GM13976 (cell line): ENCODE measurements around the gene GCC1.

Source experiments
- DNase-seq: peaks from one replicate; pipeline ENCODE4 v3.0.0; 2012; ENCODE audit warnings: low spot score
- in situ Hi-C: fragments of 300-500 bp; cut with MboI; formaldehyde crosslinking; loops from one replicate; pipeline ENCODE4 v1.12.0; 2022; ENCODE audit warnings: low sequenced_read_pairs, mixed read lengths, inconsistent platforms; ENCODE audit not compliant: unreplicated experiment
- TF ChIP-seq, protein P1 (sequence below): IDR thresholded peaks from 2 replicates; pipeline ENCODE4 v1.5.1; 2012; ENCODE audit warnings: borderline replicate concordance, mild to moderate bottlenecking; ENCODE audit not compliant: insufficient read depth; ENCODE audit errors: extremely low read depth, missing control alignments, control extremely low read depth

GCC1 gene

DNA sequence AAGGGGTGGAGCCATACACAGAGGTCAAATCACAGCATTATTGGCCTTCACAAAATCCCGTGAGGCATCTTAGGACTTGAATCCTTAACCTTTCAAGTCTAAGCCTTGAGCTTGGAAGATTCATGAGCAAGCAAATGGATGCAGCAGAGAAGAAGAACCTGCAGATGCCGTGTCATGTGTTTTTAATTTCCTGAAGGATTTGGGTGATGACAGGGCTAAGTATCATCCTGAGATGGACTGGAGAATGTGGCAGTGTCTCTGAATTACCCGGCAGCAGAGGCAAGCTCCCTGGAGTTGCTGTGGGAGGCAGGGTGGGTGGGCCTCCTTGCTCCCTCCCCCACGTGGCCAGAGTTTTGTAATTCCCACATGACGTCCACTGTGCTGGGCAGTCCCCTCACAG lies 50.8 kb downstream of the GCC1 start:
- in situ Hi-C loops = no loop called here

DNA sequence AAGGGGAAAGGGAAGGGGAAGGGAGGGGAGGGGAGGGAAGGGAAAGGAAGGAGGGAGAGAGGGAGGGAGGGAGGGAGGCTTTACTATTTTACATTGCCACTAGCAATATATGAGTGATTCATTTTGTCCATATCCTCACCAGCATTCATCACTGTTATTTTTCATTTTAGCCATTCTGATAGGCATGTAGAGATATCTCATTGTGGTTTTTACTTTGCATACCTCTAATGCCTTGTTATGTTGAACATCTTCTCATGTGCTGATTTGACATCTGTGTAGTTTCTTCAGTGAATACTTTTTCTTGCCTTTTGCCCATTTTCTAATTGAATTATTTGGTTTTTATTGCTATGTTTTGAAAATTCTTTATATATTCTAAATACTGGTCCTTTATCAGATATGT lies 52.7 kb downstream of the GCC1 start:
- TF ChIP-seq, protein P1, sequence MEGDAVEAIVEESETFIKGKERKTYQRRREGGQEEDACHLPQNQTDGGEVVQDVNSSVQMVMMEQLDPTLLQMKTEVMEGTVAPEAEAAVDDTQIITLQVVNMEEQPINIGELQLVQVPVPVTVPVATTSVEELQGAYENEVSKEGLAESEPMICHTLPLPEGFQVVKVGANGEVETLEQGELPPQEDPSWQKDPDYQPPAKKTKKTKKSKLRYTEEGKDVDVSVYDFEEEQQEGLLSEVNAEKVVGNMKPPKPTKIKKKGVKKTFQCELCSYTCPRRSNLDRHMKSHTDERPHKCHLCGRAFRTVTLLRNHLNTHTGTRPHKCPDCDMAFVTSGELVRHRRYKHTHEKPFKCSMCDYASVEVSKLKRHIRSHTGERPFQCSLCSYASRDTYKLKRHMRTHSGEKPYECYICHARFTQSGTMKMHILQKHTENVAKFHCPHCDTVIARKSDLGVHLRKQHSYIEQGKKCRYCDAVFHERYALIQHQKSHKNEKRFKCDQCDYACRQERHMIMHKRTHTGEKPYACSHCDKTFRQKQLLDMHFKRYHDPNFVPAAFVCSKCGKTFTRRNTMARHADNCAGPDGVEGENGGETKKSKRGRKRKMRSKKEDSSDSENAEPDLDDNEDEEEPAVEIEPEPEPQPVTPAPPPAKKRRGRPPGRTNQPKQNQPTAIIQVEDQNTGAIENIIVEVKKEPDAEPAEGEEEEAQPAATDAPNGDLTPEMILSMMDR = no peak
- in situ Hi-C loops = no loop called here
- no peak for DNase-seq

More for the DNA sequence above, 50.8 kb downstream of the GCC1 start:
- DNase-seq = no peak
- TF ChIP-seq, protein P1 = no peak

DNA sequence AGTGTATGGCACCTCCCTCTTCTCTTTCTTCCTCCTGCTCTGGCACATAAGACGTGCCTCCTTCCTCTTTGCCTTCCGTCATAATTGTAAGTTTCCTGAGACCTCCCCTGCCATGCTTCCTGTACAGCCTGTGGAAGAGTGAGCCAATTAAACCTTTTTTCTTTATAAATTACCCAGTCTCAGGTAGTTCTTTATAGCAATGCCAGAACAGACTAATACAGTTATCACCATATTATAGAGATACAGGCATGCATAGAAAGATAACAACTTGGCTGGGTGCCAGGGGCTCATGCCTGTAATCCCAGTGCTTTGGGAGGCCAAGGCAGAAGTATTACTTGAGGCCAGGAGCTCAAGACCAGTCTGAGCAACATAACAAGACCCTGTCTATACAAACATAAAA lies 53.2 kb downstream of the GCC1 start:
- TF ChIP-seq, protein P1 = no peak
- in situ Hi-C loops = no loop called here
- no peak for DNase-seq
